GM12801 (cell line): Measurements from ENCODE around the gene WDR27.

ENCODE experiments used
- TF ChIP-seq, protein P1 (sequence below): IDR thresholded peaks from one replicate; pipeline ENCODE4 v1.5.1; 2011; ENCODE audit warnings: control low read depth; ENCODE audit not compliant: insufficient read length; ENCODE audit errors: extremely low read depth

WDR27 gene

GRCh38 chr6:169416249-169416648, 285.6 kb downstream of the WDR27 start:
- TF ChIP-seq, protein P1, sequence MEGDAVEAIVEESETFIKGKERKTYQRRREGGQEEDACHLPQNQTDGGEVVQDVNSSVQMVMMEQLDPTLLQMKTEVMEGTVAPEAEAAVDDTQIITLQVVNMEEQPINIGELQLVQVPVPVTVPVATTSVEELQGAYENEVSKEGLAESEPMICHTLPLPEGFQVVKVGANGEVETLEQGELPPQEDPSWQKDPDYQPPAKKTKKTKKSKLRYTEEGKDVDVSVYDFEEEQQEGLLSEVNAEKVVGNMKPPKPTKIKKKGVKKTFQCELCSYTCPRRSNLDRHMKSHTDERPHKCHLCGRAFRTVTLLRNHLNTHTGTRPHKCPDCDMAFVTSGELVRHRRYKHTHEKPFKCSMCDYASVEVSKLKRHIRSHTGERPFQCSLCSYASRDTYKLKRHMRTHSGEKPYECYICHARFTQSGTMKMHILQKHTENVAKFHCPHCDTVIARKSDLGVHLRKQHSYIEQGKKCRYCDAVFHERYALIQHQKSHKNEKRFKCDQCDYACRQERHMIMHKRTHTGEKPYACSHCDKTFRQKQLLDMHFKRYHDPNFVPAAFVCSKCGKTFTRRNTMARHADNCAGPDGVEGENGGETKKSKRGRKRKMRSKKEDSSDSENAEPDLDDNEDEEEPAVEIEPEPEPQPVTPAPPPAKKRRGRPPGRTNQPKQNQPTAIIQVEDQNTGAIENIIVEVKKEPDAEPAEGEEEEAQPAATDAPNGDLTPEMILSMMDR, result no peak

- TF ChIP-seq, protein P1, result no peak
Observed at GRCh38 chr6:169415179-169415578, 286.6 kb downstream of the WDR27 start.

- TF ChIP-seq, protein P1, result no peak
Observed at GRCh38 chr6:169411722-169412121, 290.1 kb downstream of the WDR27 start.

- TF ChIP-seq, protein P1, result no peak
Observed at GRCh38 chr6:169411296-169411695, 290.5 kb downstream of the WDR27 start.

- TF ChIP-seq, protein P1, result no peak
Observed at GRCh38 chr6:169409742-169410312, 292.0 kb downstream of the WDR27 start.

GRCh38 chr6:169407325-169407724, 294.5 kb downstream of the WDR27 start:
- TF ChIP-seq, protein P1, result no peak
